ENCODE data around the gene OR2H2.

The OR2H2 gene

DNA sequence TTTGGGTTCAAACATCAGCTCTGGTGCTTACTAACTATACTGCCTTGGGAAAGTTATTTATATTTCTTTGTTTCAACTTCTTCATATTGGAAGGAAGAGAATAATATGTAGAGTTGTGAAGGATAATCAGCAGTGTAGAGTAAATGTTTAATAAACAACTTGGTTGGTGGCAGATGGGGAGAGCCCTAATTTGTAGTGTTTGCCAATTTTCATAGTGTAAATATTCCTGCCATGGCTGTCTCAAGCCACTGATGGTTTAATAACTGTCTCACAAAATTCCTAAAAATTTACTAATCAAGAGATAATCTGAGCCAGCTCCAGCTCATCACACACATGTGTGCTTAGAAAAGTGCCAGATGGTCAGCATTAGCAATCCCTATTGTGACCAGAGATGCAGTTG is at the start of gene OR2H2:
Gene OR2H2 (plus strand): TSS at position 301 of the 400 bp plus-strand sequence. CDS start 2,824 bp downstream, outside the sequence.
- DNase-seq = no peak

- no peak for DNase-seq
These were observed 47.1 kb upstream of the OR2H2 start for GRCh38 chr6:29537714-29538403.

- DNase-seq = no peak
These were observed 37.3 kb upstream of the OR2H2 start for GRCh38 chr6:29547573-29547972.

DNA sequence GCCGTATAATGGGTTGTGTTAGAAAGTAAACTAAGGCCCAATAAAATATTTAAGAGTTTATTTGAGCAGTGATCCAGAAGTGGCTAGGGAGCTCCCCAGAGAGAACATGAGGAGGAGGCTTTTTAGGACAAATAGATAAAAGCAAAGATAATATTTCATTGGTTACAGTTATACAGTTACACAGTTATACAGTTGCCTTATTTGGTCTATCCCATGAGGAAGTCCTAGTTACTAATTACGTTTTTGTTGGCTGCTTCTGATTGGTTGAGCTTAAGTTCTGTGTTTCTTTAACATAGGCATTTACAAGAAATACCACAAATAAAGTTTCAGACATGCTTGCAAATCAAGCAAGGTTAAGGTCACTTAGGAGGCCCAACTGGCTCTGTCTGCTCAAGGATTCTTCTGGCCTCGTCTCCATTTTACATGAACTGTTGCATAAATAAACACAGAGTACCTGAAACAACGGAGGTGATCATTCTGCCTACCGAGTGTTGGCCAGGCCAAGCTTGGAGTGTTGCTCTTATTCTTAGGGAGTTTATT is 32.3 kb upstream of the OR2H2 start:
- no peak for DNase-seq

DNA sequence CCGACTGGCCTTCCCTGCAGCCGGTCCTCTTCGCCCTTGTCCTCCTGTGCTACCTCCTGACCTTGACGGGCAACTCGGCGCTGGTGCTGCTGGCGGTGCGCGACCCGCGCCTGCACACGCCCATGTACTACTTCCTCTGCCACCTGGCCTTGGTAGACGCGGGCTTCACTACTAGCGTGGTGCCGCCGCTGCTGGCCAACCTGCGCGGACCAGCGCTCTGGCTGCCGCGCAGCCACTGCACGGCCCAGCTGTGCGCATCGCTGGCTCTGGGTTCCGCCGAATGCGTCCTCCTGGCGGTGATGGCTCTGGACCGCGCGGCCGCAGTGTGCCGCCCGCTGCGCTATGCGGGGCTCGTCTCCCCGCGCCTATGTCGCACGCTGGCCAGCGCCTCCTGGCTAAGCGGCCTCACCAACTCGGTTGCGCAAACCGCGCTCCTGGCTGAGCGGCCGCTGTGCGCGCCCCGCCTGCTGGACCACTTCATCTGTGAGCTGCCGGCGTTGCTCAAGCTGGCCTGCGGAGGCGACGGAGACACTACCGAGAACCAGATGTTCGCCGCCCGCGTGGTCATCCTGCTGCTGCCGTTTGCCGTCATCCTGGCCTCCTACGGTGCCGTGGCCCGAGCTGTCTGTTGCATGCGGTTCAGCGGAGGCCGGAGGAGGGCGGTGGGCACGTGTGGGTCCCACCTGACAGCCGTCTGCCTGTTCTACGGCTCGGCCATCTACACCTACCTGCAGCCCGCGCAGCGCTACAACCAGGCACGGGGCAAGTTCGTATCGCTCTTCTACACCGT is 31.5 kb upstream of the OR2H2 start:
- no peak for DNase-seq

GRCh38 chr6:29554764-29555163 is 30.2 kb upstream of the OR2H2 start:
- DNase-seq = no peak

GRCh38 chr6:29557320-29557719 is 27.6 kb upstream of the OR2H2 start:
- DNase-seq = no peak

- DNase-seq = no peak
These were observed 26.4 kb upstream of the OR2H2 start for GRCh38 chr6:29558439-29559079.

DNA sequence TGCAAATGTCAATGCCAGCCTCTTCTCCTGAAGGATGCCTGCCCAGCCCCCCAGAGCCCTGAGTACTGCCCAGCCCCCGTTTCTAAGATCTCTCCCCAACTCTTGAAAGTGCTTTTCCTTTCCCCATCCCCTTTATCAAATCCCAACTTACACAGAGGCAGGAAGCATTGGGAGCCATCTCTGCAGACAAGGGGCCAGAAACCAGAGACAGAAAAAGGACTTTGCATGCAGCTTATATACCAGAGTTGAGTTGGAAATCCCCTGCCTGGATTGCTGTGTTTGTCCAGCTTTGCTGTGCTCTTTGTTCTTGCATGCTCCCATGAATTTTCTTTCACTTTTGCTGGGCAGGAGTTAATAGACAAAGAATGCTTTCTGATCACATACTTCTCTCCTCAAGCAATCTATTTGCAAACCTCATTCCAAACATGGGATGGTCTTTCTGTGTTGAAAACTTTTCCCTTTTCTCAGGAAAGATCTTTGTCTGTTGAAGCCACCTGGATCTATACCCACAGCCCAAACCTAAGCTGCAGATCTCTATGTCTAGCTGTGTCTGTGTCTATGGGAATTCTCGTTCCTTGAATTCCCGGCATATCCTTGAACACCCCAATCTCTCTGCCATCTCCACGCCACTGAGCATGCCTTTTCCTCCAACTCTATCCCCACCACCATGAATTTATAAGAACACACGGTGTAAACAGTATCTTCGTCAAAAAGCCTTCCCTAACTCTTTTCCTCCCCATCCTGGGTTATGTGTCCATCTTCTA is 25.2 kb upstream of the OR2H2 start, which contains the start of gene UBD:
Gene UBD (minus strand): TSS at position 209 of the 764 bp plus-strand sequence. CDS start 31 bp downstream, at position 178.
- no peak for DNase-seq

DNA sequence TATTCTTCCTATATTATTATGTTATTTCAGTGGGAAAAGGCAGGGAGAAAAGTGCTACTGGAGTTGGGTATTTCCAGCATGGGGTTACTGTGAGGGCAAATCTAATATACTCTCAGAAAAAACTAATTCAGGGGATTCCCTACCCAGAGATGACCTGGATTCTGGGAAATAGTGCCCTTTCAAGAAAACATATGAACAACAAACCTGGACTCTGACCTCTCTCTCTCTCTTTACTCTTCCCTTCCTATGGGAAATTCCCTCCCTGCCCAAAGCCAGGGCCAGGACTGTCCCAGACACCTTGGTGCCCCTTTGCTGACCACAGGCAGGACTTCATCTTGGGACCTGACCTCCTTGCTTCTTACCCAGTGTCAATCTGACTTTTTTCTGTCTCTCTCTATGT is 23.8 kb upstream of the OR2H2 start:
- DNase-seq = no peak

GRCh38 chr6:29561606-29562181 is 23.2 kb upstream of the OR2H2 start:
- DNase-seq = no peak

DNA sequence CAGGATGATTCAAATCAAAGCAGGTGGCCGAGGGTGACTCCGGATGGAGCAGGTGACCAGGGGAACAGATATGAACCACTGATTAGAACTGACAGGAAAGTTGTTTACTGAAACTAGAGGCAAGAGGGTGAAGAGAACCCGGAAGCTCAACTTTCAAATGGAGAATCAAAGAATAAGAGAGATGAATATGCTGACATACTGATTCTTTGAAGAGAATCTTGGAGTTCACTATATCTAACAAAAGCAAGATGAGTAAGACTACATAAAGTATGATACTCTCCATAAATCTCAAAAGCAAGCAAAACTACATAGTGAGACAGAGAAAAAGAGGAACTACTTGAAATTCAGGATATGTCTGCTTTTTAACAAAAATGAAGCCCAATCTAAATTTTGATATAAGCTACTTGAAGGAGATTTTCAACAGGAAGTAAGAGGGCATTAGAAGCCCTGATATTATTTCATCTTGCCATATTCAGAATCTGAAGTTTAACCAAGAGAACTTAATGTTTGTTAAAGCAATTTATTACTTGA is 21.4 kb upstream of the OR2H2 start:
- peak; percentile 32 for DNase-seq

DNA sequence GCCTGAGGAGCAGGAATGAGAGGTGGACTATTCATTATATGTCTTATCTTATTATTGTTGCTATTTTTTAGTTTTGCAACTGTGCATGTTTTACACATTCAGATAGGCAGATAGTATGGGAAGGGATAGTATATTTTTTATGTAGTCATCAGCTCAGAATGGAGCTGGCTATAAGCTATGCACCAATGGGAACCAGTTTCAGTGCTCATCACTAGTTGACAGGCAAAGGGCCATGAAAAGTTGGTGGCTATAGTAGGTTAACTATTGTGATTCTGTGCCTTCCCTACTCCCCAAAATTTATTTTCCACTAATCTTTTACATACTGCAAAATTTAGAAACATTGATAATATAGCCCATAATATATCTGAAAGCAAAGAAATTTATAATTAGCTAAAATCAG is 20.0 kb upstream of the OR2H2 start:
- DNase-seq = no peak

DNA sequence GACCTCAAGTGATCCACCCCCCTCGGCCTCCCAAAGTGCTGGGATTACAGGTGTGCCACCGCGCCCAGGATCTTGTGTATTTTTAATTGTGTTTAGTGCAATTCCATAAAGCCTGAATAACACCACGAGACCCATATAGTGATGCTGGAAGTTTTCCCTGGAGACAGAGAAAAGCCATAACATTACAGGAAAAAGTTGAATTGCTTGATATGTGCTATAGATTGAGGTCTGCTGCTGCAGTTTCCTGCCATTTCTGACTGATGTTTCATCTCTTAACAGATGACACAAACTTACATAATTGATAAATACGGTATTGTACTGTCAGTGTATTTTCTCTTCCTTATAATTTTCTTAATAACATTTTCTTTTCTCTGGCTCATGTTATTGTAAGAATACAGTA is 18.1 kb upstream of the OR2H2 start:
- DNase-seq = no peak

GRCh38 chr6:29567541-29567940 is 17.4 kb upstream of the OR2H2 start:
- no peak for DNase-seq

DNA sequence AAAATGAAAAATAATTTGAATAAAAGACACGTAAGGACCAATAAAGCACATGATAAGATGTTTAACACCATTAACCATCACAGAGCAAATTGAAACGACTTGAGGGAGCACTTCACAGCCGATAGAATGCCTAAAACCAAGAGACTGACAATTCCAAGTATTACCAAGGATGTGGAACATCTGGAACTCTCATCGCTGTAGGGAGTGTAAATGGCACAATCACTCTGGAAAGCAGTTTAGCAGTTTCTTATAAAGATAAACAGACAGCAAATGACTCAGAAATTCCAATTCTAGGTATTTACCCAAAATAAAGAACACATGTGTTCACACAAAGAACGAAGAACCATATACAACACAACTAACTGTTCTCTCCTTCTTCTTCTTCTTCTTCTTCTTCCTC is 16.9 kb upstream of the OR2H2 start:
- no peak for DNase-seq

- DNase-seq = no peak
These were observed 8.9 kb upstream of the OR2H2 start for GRCh38 chr6:29576056-29576455.

DNA sequence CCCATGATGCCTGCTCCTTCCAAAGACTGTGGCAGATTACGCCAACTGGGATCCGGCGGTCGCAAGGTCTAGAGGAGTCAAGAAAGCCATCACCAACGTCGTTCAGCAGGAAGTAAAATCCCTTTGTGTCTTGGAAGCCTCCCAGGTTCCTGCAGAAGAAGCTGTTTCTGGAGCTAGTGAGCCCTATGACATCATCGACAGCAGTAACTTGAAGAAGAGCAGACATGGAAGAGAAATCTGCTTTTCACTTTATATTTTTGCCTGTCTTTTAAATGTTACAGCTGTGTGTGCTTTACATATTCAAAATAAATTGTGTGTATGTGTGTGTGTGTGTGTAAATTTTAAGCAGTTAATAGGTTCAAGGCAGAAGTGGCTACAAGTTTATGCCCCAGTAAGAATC is 7.4 kb upstream of the OR2H2 start:
- DNase-seq = no peak

DNA sequence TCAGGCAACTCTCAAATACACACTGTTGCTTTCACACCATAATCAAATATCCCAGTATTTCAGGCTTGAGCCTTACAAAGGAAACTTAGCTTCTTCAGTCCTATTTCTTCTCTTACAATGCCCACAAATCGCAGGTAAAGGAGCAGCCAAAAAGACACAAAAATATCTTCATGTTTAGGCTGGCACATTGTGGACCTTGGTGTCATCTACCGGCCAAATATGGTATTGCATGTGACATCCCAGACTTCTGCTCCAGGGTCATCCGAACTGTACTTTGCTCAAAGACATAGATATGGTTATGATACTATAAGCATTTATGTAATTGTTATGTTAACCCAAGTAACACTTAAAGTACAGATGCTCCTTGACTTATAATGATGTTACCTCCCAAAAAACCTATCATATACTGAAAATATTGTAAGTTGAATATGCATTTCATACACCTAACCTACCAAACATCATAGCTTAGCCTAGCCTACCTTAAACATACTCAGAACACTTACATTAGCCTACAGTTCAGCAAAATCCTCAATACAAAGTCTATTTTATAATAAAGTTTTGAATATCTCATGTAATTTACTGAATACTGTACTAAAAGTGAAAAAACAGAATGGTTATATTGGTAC is 4.6 kb downstream of the OR2H2 start:
- DNase-seq = peak; percentile 42 to 61

DNA sequence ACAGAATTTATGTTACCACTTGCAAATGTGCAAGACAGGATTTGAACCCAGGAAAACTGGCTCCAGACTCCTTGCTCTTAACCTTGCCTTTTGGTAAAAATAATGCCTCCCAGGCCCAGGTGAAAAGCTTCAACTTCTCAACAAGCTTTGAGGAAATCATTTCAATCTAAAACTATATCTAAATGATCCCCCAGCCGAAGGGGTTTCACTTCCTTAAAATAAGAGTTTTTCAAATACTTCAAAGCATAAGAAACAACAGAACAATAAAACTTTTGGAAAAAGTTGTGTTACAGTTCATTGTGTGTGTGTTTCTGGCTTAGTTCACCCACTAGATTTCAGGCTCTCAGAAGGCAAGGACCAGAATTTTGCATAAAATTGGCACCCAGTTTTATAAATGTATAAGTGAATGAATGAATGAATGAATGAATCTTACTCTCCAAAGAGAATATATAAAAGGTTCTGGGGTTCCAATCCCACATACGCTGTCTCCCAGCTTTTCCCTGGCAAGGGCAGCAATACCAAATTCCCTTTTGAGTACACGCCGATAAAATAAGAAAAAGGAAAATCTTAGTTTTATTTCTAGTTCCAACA is 5.4 kb downstream of the OR2H2 start:
- DNase-seq = no peak

- DNase-seq = no peak
These were observed 6.8 kb downstream of the OR2H2 start for GRCh38 chr6:29591677-29592076.

All from Kasumi-1 (cell line).